HG03095 (cell line): ENCODE data around the gene ZNF80.
A peak's percentile ranks its signal among the peaks of the same experiment; 100 is the strongest.

Experiments
- ATAC-seq: cut with Tn5 transposase; IDR thresholded peaks from one replicate; pipeline ENCODE4 v1.9.1; 2021; ENCODE audit warnings: moderate library complexity; ENCODE audit not compliant: unreplicated experiment

Gene ZNF80

GRCh38 chr3:114221165-114221880 lies 16.1 kb downstream of the ZNF80 start:
- peak; percentile 38 for ATAC-seq

DNA sequence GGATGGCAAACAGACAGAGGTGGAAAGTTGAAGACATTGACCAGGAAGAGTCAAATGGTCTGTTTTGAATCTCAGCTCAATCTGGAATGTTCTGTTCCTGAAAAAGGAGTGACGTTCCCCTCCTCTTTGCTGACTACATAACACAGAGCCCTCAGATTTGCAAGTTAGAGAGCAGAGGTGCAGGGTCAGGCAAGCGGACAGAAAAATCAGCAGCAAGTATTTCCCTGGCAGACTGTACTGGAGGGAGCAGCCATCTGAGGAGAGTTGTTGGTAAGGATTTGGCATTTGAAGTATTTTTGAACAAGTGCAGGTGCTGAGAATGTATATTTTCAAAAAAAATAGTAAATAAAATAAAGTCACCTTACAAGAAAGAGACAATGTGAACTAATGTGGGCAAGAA lies 17.6 kb downstream of the ZNF80 start:
- ATAC-seq = no peak

DNA sequence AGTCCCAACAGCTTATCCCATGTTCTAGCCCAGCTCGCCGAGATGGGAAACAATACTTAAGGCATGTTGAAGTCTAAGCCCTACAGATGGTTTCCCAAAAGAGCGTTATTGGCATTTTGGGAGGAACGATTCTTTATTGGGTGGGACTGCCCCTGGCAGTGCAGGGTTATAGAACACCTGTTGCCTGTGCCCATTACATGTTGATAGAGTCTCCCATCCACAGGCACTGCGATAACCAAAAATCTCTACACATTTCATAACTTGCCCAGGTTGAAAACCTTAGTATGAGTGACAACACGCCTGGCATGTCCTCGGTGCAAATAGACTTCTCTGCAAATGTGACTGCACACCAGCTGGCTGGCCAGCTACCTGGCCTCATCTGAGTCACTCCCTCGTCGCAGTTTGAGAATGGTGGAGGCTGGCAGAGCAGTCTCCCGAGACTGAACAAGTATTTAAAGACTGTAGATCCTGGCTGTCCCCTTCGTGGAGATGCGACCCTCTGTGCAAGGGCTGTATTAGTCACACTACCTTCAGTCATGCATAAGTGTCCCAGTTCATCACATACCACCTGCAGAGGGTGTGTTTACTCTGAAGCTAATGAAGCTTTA lies 18.7 kb downstream of the ZNF80 start:
- no peak for ATAC-seq

DNA sequence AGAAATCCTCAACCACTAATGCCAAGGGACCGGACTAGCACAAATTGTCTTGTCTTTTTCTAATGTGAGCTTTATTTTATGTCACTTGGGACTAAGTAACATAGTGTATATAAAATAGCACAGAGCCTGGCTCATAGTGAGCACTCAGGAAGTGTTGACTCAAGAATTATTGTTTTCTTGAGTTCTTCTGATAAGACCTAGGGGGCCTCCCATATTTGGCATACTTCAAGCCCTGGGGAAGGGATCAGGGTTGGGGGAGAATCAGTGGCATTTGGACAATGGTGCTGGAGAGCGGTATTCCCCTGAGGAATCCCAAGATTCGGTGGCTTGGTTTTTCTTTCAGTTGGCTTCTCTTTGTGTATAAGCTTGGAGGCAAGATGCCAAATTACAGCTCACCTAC lies 19.4 kb downstream of the ZNF80 start:
- ATAC-seq = no peak

GRCh38 chr3:114217266-114217665 lies 20.1 kb downstream of the ZNF80 start:
- no peak for ATAC-seq

- no peak for ATAC-seq
Observed at GRCh38 chr3:114216186-114216970, 21.0 kb downstream of the ZNF80 start.

DNA sequence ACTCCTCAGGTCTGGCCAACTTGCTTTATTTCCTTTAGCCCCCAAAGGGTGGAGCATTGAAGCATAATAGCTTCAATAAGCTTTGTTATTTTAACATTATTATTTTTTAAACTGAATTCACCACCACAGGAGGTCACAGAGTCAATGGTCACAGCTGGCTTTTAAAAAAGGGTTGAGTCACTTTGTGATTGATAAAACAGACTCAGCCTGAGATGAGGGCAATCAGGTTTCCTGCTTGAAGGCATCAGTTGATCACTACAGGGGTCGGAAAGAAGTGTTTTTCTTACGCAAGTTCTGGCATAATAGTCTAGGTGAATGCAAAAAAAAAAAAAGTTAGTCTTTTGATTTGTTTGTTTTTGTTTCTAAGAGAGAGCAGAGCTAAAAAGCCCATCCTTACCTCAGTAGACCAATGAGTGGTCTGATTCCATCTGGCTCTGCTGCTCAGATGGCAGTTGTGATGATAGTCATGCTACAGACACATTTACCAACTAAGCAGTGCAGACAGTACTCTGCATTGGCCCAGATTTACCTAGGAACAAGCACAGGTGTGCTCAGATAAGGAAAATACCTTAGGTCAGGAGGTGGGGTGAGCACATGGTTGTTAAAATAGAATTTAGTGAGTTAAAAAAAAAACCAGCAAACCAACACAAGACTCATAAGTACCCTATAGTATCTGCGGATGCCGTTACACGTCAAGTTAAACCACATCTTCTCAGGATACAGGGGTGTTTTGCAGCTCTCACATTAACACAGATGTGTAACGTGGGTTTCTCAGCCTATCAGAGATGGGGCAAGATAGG lies 22.6 kb downstream of the ZNF80 start:
- no peak for ATAC-seq

DNA sequence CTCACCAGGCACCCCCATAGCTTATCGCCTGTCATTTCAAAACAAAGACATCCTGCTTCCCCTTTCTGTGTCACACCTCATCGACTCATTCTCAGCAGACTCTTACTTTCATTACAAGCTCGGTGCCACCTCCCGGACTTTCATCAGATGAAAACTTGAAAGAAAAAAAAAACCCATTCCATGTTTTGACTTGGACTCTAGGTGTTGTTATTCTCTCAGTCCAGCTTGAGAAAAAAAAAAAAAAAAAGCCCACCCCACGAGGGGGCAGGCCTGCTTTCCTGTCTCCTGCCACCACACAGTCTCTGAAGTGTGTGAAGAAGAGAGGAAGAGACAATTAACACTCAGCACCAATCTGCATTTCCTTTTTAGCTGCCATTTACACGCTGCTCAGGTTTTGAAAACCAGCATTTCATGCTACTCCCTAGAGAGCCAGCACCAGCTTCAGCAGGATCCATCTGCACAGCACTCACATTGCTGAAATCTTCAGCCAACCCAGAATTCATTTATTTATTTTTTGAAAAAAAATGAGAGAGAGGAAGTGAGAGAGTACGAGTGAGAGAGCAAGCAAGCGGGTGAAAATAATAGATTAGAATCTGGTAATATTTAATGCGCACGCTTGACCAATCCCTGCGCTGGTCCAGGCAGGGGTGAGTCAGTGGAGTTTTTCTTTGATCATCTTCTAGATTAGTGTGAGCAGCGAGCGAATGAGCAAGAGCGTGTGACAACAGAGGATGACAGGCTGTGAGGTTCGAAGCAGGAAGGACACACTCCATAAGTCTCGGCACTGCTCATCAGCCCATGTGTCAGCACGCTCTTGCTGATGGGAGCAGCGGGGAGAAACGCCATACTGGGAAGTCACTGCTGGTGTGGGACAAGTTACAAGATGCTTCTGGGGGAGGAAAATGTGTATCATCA lies 23.5 kb downstream of the ZNF80 start:
- peak; percentile 87 for ATAC-seq

DNA sequence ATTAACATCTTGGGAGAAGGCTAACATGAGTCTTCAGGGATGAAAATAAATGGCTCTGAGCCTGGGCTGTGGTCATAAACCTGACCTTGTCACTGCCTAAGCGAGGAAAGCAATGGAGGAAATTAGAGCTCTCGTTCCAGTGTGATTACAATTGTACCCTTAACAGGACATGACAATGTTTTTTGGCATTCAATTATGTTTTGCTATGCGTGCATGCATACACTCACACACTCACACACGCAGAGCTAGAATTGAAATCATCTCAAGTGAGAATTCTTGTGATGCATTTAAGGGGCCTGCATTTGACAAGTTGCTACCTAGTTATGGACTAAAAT lies 24.1 kb downstream of the ZNF80 start:
- ATAC-seq = peak; percentile 5

DNA sequence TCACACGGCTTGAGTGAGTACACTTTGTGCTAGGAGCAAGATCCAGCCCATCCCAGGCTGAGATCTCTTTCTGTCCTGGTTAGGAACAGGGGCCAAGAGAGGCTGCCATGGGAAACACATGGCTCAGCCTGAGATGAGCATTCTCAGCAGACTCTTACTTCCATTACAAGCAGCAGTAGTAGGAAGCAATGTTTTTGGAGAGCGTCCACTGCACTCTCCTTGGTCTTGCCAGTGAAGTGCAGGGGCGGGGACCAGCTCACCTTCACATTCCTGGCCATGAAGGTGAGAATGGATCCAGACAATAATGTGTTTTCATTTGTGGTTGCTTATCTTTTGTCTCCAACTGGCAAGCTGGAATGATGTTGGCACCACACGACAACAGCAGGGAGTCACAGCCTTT lies 24.7 kb downstream of the ZNF80 start:
- no peak for ATAC-seq

DNA sequence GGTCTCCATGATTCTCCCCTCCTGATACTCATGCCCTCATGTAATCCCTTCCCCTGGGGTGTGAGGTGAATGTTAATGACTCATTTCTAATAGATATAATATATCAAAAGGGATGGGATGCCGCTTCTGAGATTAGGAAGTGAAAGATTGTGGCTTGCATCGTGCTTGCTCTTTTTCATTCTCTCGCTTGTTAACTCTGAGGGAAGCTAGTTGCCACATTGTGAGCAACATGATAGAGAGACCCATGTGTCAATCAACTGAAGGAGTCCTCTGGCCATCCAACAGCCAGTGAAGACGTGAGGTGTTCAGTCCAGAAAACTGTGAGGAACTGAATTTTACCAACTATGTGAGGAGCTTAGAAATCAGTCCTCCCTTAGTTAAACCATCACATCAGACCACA lies 29.6 kb downstream of the ZNF80 start:
- ATAC-seq = peak; percentile 83

- ATAC-seq = no peak
Observed at GRCh38 chr3:114206342-114206741, 31.0 kb downstream of the ZNF80 start.

- no peak for ATAC-seq
Observed at GRCh38 chr3:114205541-114205940, 31.8 kb downstream of the ZNF80 start.

GRCh38 chr3:114194750-114195149 lies 42.6 kb downstream of the ZNF80 start:
- no peak for ATAC-seq

DNA sequence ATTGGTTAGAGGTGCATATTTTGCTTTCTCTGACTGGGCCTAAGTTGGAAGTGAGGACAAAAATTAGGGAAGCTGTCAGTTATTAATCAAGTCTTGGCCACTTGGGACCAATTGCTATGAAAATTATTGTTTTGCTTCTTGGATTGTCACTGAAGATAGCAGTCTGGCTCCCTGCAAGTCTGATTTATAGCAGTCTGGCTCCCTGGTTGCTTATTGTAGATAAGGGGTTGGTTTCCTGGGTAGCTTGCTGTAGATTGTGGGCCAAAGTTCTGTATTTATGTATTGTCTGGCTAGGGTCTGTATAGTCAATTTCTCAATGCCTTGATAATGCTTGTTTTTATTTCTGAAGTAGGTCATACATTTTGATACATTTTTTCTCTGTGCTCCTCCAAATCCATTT lies 45.2 kb downstream of the ZNF80 start:
- ATAC-seq = no peak

DNA sequence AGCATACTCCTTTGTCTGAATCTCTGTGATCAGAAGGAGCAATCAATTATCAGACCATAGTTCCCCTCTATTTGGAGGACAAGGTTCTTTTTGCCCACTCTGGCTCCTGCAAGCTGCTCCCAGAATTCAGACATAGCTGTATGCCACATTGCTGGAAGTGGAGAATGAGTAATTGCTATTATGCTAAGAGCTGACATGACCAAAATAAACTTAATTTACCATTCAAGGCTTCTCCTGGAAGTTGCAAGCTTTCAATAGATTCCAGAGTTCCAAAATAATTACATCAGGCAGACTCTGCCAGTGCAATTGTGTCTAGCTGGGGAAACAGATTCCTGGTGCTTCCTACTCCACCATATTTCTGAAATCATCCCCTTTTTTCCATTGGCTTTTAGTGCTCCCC lies 50.9 kb downstream of the ZNF80 start:
- no peak for ATAC-seq
